Right lung (tissue), 5 donors: ENCODE results near the gene BRSK2. TPM values are rescaled to one million over a fixed set of nuclear protein-coding genes. Genes with fewer than 3 reads are reported as not detected.
"Not testable (repeated sequence)": the region's sequence is repeated elsewhere in the genome, so short reads cannot be mapped to it uniquely, and the experiment has no call there.

Experiments
- DNase-seq, 2 donors: peaks; one replicate each; pipeline ENCODE4 v3.0.0-alpha.2; 2013
- polyA plus RNA-seq, 5 donors: library from polyadenylated mRNA; unstranded; fragments of 120-200 nt; gene quantifications; one replicate each; pipeline versions ENCODE4 v1.2.1 to v1.2.3, GENCODE V29; 2013; ENCODE audit warnings: inconsistent platforms in 1 of 5, low replicate concordance in 1 of 5; ENCODE audit not compliant: insufficient read length in 5 of 5, insufficient read depth in 1 of 5

The BRSK2 gene
- polyA plus RNA-seq, 5 donors = 0.55 to 1.4 (median 0.67) TPM

GRCh38 chr11:1353383-1354124, 36.2 kb upstream of the BRSK2 start:
- no peak for DNase-seq

- DNase-seq = no peak
Measured at GRCh38 chr11:1354125-1354938, 35.4 kb upstream of the BRSK2 start.

DNA sequence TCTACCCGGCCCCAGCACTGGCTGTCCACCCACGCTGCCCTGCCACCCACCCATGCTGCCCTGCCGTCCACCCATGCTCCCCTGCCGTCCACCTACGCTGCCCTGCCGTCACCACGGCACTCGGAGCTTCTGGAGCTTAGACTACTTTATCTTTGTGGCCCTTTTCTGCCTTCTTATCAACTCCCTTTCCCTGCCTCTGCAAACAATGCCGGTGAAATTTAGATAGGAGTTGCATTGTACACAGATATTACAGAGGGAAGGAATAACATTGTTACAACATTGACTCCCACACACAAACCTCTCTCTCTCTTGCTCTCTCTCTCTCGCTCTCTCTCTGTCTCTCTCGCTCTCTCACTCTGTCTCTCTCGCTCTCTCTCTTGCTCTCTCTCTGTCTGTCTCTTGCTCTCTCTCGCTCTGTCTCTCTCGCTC, 33.7 kb upstream of the BRSK2 start:
- DNase-seq = no peak

GRCh38 chr11:1356478-1356960, 33.2 kb upstream of the BRSK2 start:
- no peak for DNase-seq

DNA sequence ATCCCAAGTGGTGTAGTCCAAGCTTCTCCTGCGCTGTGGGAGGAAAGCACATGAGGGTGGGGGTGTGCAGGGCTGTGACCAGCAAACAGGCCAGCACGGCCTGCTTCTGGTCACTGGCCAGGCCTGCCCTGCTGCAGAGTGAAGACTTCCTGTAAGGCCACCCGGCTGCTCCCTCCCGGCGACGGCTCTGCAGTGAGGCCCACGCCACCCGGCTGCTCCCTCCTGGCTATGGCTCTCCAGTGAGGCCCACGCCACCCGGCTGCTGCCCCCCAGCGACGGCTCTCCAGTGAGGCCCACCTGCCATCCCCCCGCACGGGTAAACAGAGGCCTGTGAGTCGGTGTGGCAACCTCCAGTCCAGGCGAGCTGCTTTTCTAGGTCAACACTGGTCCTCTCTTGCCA, 31.4 kb upstream of the BRSK2 start:
- DNase-seq = peak in 1 of 2 donors; percentile 54

DNA sequence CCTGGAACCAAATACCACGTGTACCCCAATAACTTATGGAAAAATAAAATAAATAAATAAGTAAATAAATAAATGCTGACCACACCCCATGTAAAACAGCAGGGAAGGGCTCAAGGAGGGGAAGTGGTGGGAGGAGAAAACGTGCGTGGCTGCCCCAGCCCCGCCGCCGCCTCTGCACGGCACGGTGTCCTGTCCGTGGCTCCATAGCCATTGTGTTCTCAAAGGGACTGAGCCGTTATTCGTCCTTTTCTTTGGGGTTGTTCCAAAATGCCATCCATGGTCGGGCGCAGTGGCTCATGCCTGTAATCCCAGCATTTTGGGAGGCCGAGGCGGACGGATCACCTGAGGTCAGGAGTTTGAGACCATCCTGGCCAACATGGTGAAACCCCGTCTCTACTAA, 30.8 kb upstream of the BRSK2 start:
- DNase-seq = not testable (repeated sequence)

DNA sequence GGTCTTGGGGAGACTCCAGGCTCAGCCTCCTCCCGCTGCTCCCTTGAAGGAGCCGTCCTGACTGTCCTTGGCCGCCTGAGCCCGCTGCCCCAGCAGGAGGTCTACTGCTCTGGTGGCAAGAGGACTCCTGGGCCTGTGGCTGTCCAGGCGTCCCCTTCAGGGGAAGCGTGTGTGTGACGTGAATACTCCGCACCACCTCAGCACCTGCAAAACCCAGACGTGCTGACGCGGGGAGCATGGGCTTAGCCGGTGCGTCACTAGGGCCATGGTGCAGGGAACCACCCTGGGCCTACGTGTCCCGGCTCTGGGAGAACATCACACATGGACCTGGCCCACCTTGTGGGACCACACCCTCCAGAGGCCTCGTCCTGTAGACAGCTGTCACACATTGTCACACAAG, 30.2 kb upstream of the BRSK2 start:
- no peak for DNase-seq

DNA sequence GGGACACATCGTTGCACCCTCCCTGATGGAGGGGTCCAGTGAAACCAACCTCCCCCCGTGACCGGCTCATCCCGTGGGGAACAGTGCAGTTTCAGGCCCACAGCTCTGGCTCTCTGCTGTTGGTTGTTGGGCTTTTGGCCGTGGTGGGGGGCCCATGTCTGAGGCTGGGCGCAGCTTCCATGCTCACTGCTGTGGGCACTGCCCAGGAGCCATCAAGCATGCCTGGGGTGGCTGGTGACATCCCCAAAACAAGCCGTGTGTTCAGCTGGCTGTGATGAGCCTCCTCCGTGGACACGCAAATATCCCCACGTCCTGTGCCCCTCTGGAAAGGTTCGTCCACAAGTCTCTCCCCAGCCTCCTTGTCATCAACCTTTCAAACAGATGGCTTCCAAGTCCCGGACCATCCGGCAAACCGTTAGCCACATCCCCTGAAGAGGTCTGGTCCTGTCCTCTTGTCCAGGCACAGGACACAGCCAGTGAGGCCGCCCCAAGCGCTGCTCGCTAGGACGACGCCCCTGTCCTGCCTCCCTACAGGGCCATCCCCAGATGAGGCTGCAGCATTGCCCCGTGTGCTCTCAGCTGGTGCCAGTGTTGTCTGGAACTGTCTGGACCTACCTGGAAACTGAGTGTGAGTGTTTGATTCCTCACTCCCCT, 29.4 kb upstream of the BRSK2 start:
- DNase-seq = no peak

DNA sequence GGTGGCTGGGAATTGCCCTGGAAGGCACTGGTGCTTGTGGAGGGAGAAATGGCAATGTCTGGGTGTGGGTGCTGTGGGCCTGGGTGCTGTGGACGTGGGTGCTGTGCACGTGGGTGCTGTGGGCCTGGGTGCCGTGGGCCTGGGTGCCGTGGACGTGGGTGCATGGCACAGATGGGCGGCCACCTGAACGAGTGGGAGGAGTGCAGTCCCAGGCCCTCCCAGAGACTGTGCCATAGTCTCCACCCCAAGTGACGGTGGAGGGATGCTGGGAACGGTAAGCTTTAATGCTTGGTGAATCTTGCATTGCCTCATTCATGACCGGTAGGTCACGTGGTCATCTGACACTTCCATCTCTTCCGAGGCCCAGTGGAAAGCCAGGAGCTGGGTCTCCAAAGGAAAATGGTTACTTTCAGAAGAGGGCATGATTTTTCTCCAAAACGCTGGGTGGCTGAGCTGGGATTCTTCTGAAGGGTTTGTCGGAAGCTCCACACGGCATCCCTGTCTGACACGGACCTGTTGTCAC, 28.8 kb upstream of the BRSK2 start:
- no peak for DNase-seq

DNA sequence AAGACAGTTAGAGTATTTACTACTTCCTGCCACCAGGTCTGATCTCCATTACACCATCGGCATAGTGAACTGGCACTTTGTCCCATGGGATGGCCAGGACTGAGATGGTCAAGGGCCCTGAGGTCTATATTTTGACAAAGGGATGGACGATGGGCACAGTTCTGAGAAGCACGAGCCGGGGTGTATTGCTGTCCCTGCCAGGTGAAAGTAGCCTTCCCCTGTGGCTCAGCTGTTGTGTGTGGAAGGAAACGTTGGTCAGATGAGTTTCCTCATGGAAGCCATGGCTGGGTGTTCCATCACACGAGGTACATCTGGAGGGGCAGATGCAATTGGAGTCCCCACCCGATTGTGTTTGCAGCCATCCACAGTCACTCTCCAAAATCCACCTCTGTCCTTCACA, 27.9 kb upstream of the BRSK2 start:
- no peak for DNase-seq

GRCh38 chr11:1367721-1368120, 22.0 kb upstream of the BRSK2 start:
- DNase-seq = no peak

- DNase-seq = no peak
Measured at GRCh38 chr11:1368216-1368615, 21.5 kb upstream of the BRSK2 start.

GRCh38 chr11:1368966-1369365, 20.8 kb upstream of the BRSK2 start:
- DNase-seq = no peak

DNA sequence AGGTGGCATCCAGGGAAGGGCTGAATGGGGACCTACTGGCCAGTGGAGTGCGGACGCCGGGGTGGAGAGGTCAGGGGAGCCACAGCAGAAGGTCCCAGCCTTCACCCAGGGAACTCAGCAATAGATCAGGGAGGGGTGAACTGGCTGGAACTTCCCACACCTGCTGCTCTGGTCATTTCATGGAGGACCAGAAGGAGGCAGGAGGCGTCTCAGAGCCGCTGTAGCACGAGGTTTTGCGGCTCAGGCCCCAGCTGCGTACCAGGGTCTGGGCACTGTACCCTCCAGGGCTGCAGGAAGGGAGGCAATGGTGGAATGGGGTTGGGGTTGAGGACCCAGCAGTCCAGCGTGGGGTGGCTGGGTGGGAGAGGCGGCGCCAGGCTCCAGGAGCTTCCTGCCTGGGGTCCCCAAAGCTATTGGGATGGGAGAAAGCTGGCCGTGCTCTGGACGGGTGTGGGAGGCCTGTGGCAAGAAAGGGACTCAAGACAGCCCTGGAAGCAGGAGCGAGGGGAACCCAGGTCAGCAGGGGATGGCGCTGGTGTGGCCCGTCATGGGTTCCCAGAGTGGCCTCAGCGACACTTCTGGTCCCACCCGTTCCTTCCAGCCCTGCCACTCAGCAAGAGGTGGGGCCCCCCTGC, 20.2 kb upstream of the BRSK2 start:
- DNase-seq = no peak

DNA sequence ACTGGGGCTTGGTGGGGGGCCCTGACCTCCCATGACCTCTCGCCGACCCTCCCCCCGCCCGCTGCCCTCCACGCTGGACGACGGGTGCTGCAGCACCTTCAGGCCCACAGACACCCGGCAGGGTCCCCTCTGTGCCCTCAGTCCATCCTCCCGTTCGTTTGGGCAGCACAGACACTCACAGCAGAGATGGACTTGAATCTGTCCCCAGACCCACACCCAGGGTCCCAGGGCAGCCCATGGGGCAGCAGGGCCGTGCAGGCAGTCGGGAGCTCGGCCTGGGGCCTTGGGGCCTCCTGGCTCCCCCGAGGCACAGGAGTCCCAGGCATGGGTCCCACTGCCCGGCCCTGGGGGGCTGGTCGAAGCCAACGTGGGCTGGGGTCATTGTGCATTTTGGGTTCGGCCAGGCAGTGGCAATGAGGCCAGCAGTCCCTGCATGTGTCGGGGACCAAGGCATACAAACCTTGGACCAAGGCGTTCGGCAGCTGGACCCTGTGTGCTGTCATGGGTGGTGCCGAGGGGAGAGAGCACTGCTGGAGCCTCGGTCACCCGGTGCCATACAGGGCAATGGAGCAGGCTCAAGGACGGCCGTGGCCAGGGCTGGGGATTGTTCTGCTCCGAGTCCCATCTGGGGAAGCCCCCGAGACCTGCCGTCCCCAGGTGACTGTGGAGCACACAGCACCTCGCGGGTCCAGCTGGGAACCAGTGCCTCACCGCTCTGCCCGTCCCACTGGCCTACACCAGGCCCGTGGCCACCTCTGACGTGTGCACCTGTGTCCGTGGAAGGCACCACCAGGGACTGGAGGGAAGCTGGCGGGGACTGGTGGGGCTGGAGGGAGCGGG, 19.3 kb upstream of the BRSK2 start:
- DNase-seq = no peak

DNA sequence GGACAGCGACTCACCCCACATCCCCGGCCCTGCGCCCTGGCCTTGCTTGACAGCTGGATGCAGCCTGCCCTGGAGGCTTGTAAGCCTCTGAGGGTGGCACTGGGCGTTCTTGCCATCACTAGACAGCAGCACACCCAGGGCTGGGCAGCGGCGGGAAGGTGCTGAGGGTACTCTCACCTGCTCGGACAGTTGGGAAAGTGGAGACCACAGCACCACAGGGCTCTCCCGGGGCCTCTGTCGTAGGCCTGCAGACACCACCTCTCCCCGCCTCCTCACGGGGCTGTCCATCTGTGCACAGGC, 18.8 kb upstream of the BRSK2 start:
- no peak for DNase-seq

DNA sequence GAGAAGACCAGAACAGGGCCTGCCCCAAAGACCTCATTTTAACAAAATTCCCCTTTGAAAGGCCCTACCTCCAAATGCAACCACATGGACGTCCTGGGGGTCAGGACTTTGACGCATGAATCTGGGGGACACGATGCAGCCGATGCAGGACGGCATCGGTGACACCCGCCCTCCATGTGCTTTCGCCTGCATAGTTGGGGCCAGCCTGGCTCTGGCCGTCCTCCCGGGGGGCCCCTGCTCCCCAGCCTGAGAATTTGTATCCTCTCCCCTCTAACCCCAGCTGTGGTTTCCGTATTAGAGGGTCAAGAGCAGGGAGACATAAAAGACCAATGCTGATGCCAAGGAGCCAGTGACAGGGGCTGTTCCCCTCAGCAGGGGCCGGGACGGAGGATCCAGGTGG, 18.4 kb upstream of the BRSK2 start:
- no peak for DNase-seq

DNA sequence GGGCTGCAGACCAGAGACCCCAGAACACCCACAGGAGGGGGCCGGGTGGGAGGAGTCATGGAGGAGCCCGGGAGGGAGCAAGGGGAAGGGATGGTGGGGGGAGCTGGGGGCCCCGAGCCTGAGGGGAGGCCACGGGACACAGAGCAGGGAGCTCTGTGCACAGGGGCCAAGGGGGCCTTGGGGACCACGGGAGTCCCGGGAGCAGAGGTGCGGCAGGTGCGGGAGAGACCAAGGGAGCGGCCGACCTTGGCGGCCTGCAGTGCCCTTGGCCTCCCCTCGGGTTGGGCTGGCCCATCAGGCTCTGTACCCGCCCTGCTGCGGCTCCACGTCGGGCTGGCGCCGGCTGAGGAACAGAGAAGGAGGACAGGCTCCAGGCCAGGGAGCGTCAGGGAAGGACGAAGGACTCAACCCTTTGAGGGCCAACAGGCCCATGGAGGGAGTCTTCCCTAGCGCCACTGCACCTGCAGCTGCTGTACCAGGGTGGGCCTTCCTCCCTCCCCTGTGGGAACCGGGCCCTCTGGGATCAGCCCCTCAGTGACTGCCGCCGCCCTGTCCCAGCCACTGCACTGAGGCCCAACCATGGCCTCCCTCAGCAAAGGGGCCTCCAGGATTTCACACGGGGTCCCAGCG, 17.8 kb upstream of the BRSK2 start:
- no peak for DNase-seq

- no peak for DNase-seq
Measured at GRCh38 chr11:1372660-1373059, 17.1 kb upstream of the BRSK2 start.

DNA sequence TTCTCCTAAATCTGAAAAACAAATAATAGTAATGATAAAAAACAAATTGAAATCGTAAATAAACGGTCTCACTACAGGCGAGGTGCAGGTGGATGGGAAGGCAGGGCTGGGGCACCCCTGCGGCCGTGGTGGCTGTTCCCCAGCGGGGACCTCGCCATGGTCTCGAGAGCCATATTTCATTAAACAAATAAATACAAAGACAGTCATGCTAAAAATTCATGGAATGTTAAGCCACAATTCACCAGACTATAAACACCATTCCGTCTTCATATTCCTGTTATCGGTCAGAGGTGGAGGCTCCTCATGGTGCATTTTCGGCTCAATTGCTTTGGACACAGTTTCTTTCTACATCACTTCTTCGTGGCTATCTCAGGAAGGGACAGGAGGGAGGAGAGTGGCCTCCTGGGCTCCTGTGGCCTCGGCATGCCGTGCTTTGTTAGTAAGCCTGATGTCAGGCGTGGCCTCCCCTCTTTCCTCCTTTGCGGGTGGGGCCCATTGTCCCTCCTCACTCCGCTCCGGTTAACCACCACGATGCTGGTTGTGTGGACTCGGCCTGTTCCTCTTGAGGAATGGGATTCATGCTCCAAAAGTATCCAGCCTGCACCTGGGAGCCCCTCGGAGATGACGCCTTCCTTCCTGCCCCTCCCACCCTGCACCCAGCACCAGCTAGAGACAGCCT, 16.1 kb upstream of the BRSK2 start:
- DNase-seq = no peak
